AG09319 (cell line): ENCODE results near the gene OR4C46.
"Not testable (repeated sequence)": the region's sequence is repeated elsewhere in the genome, so short reads cannot be mapped to it uniquely, and the experiment has no call there.

Experiments
- DNase-seq: peaks from one replicate; pipeline ENCODE4 v3.0.0-alpha.2; 2010; ENCODE audit warnings: low read depth; ENCODE audit errors: extremely low read depth
- TF ChIP-seq, protein P1 (sequence below): IDR thresholded peaks from 2 replicates; pipeline ENCODE4 v1.5.1; 2011; ENCODE audit warnings: low read depth, mild to moderate bottlenecking, inconsistent platforms, low read length, moderate library complexity

Gene OR4C46

DNA sequence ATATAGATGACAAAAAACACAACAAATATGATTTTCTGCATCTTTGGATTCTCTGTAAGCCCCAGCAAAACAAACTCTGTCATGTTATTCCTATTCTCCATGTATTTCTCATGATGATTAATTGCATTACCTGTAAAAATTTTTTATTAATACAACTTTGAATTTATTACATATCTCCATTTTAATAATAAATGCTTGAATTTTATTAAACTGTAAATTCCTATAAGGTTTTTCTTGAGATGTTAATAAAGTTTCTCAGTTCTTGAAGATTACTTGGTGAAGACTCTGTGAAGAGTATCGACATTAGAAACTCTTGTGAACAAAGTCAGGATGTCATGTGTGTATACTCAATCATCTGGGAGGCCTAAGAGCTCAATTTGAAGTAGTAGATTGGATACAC is at the start of gene OR4C46:
TSS of gene OR4C46 (minus strand) at position 101 of the 400 bp plus-strand sequence. CDS start at position 101, 0 bp downstream.
- no peak for DNase-seq
- TF ChIP-seq, protein P1, sequence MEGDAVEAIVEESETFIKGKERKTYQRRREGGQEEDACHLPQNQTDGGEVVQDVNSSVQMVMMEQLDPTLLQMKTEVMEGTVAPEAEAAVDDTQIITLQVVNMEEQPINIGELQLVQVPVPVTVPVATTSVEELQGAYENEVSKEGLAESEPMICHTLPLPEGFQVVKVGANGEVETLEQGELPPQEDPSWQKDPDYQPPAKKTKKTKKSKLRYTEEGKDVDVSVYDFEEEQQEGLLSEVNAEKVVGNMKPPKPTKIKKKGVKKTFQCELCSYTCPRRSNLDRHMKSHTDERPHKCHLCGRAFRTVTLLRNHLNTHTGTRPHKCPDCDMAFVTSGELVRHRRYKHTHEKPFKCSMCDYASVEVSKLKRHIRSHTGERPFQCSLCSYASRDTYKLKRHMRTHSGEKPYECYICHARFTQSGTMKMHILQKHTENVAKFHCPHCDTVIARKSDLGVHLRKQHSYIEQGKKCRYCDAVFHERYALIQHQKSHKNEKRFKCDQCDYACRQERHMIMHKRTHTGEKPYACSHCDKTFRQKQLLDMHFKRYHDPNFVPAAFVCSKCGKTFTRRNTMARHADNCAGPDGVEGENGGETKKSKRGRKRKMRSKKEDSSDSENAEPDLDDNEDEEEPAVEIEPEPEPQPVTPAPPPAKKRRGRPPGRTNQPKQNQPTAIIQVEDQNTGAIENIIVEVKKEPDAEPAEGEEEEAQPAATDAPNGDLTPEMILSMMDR, result no peak

GRCh38 chr11:54645606-54646005 is 41.8 kb upstream of the OR4C46 start:
- DNase-seq, result not testable (repeated sequence)

- not testable (repeated sequence) for DNase-seq
These were observed 42.4 kb downstream of the OR4C46 start for GRCh38 chr11:54561439-54561838.

GRCh38 chr11:54558919-54559318 is 44.9 kb downstream of the OR4C46 start:
- TF ChIP-seq, protein P1, result no peak
- no peak for DNase-seq

GRCh38 chr11:54558407-54558806 is 45.4 kb downstream of the OR4C46 start:
- DNase-seq, result no peak

More at GRCh38 chr11:54558407-54558806, 45.4 kb downstream of the OR4C46 start:
- TF ChIP-seq, protein P1, result no peak
